GM21723 (cell line): ENCODE results near the gene HSD17B11.
"Not testable (repeated sequence)": the region's sequence is repeated elsewhere in the genome, so short reads cannot be mapped to it uniquely, and the experiment has no call there.

Source experiments
- ATAC-seq: cut with Tn5 transposase; IDR thresholded peaks from one replicate; pipeline ENCODE4 v1.9.1; 2021; ENCODE audit warnings: mild to moderate bottlenecking, moderate library complexity; ENCODE audit not compliant: unreplicated experiment

Gene HSD17B11

GRCh38 chr4:87390891-87391575 is at the start of gene HSD17B11:
Gene HSD17B11 (minus strand): TSS chr4:87391188. CDS start chr4:87391070, 118 bp downstream.
- peak; percentile 99 for ATAC-seq

DNA sequence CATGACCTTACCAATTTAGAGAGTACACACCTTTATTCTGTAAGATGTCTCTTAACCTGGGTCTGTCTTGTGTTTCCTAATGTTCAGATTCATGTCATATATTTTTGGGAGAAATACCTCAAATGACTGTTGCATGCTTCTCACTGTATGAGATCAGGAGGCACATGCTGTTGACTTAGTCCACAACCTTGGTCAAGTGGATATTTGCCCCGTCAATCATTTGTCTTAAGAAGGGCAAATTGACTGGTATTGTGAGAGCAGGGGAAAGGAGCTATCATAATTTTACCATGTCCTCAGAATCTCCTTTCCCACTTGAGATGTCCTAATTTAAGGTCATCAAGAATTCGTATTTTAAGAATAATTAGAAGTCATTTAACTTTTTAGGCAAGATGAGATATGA is 42.4 kb upstream of the HSD17B11 start:
- ATAC-seq = no peak

- no peak for ATAC-seq
These were observed 39.0 kb upstream of the HSD17B11 start for GRCh38 chr4:87430038-87430437.

DNA sequence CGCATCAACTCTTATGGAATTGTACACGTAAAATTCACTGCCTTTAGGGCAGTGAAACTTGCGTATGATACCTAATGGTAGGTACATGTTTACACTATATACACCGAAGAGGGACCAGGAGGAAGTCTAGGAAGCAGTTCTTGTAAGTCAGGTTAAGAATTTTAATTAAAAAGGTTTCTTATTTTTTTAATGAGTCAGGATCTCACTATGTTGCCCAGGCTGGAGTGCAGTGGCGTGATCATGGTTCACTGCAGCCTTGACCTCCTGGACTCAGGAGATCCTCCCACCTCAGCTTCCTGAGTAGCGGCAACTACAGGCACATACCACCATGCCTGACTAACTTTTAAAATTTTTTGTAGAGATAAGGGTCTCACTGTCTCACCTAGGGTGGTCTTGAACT is 38.0 kb upstream of the HSD17B11 start:
- no peak for ATAC-seq

DNA sequence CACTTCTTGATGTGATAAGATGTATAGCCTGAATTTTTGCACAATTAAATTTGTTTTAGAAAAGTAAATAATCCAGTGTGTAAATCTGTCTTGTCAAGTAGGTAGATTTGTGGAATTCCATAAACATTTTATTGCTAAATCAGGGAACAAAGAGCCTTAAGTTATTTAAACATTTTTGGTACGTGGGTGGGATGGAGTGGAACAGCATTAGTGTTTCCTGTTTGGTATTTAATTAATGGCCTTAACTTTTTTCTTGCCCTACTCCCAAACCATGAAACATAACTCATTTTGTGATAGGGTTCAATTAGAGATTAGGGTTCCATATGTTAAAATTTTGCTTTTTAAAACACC is 36.5 kb upstream of the HSD17B11 start:
- no peak for ATAC-seq

GRCh38 chr4:87426865-87427517 is 36.0 kb upstream of the HSD17B11 start:
- no peak for ATAC-seq

DNA sequence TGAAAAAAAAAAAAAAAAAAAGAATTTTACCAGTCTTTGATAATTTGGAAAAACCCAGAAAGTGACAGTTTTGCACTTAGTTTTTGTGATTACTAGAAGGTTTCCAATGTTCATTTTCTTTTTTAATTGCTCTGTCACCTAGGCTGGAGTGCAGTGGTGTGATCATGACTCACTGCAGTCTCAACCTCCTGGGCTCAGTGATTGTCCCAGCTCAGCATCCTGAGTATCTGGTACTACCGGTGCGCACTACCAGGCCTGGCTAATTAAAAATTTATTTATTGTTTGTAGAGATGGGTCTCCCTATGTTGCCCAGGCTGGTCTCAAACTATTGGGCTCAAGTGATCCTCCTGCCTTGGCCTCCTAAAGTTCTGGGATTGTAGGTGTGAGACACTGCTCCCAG is 34.7 kb upstream of the HSD17B11 start:
- ATAC-seq = no peak

GRCh38 chr4:87424099-87424543 is 33.1 kb upstream of the HSD17B11 start:
- not testable (repeated sequence) for ATAC-seq

GRCh38 chr4:87423317-87424098 is 32.5 kb upstream of the HSD17B11 start:
- ATAC-seq = no peak

DNA sequence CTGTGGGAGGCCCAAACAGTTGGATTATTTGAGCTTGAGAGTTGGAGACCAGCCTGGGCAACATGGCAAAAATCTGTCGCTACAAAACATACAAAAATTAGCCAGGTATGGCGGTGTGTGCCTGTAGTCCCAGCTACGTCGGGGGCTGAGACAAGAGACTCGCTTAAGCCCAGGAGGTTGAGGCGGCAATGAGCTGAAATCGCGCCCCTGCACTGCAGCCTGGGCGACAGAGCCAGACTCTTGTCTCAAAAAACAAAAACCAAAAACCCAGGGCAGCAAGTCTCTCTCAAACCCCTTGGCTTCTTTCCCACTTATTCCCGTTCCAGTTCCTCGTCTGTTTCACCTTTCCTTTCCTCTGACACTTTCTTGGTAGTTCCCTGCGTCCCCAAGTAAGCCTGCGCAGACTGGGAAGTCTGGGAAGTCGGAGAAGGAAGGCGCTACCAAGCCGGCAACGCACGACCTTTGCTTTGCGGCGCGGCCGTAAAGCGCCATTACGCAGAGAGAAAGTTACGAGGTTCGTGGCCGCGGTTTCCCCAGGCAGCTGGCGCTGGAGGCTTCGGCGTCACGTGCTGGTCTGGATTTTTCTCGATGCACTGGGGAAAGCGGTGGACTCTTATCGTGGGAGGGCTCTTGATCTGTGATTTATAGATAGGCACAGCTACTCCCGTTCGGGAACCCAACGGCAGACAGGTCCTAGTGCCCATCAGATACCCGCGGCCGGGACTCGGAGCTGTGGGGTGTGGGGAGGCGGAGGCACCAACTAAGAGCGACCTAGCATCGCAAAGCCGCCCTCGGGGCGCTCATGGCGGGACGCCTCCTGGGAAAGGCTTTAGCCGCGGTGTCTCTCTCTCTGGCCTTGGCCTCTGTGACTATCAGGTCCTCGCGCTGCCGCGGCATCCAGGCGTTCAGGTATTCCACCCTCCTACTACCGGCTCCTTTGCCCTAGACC is 31.4 kb upstream of the HSD17B11 start, which contains the start of gene NUDT9:
NUDT9 (plus strand) TSS at position 470 of the 949 bp plus-strand sequence; CDS start at position 803, 333 bp downstream.
- peak; percentile 88 for ATAC-seq

DNA sequence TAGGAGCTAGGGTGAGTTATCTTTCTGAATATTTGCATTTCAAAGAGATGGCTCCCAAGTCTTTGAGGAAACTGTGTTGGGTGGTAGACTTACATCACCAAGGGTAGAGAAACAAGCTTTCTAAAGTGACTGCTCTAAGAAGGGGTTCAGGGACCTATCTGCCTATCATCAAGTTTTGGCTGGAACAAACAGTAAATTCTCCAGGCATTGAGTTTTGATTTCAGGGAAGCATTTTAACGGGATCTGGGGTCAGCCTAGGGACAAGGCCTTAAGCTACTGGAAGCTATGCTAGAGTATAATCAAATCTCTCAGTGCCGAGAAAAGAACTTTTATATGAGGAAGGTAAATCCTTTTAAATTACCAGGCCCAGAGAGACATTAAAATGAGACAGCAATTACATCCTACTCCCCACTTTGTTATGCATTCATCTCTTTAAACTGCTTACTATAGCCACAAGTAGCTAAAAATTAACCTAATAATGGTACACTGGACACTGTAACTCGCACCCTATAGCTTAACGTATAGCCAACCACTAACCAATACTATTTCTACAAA is 29.4 kb upstream of the HSD17B11 start:
- ATAC-seq = no peak

GRCh38 chr4:87419578-87420249 is 28.7 kb upstream of the HSD17B11 start:
- ATAC-seq = no peak

GRCh38 chr4:87418410-87418809 is 27.4 kb upstream of the HSD17B11 start:
- ATAC-seq = not testable (repeated sequence)

DNA sequence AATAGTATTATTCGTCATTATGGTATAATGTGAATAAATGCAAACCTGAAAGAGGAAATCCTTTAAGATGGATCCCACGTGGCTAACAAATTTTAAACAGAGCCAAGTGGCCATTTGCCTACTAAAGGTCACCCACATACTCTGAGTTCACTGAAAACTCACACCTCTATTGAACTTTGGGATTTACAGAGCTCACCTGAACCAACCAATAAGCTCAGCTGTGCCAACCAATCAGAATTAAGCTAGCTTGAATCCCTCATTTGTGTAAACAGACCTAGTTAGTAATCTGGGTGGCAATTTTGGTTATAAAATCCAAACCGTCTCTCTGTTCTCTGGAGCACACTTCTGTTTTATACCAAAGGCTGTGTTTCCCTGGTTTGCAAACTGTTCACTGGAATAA is 26.0 kb upstream of the HSD17B11 start:
- ATAC-seq = no peak

DNA sequence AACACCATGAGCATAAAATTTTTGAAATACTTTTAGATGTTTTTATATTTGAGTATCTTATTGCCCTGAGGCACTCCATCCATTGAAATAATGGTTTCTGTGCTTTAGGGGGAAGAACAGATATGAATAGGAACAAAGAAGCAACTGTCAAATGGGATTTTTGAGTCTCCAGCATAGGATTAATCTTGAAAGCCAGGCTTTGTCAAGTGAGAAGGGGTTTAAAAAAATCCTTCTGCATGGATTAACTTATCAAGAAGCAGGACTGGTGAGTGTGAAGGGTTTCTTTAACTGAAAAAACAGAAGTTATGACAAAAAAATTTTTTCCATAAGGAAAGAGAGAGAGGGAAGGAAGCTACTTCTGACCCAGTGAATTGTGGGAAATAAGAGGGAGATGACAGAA is 23.8 kb upstream of the HSD17B11 start:
- no peak for ATAC-seq

- ATAC-seq = no peak
These were observed 19.7 kb upstream of the HSD17B11 start for GRCh38 chr4:87410679-87411078.

GRCh38 chr4:87410157-87410556 is 19.2 kb upstream of the HSD17B11 start:
- ATAC-seq = no peak

DNA sequence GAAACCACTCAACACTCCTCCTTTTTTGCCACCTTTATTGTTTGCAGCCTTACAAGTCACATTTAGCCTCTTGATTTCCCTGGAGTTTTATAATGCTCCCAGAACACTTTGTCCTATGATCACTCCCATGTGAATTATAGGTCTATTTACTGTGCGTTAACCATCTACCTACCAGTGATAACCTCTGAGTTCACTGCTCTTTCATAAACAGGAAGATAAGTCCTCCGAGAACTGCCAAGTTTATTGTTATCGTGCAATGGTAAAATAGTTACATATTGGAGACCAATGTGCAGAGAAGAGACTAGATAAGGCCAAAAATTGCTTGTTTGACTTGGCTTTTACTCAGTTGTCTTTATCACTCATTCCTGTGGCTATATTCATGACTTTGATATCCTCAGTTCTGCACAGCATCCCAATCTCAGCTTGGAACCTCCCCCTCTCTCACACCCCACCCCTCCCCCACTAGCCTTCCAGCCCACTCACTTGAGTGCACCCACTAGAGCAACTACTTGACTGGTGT is 18.5 kb upstream of the HSD17B11 start:
- ATAC-seq = no peak

GRCh38 chr4:87406902-87407301 is 15.9 kb upstream of the HSD17B11 start:
- not testable (repeated sequence) for ATAC-seq
